22Rv1 (cell line): ENCODE measurements around the gene ATOH8.

Experiments used
- CTCF ChIP-seq: fragments of 450-650 bp; IDR thresholded peaks from 2 replicates; pipeline ENCODE4 v1.5.1; 2017; ENCODE audit warnings: mild to moderate bottlenecking
- ZFX ChIP-seq: fragments of 450-650 bp; IDR thresholded peaks from 2 replicates; pipeline ENCODE4 v1.6.1; 2017; ENCODE audit warnings: antibody characterized with exemption, borderline replicate concordance

GRCh38 chr2:85792783-85793441 lies 39.1 kb downstream of the ATOH8 start:
- TF ChIP-seq CTCF (no peak), ZFX (no peak)
